ENCODE measurements around the gene CLBA1.

DNA sequence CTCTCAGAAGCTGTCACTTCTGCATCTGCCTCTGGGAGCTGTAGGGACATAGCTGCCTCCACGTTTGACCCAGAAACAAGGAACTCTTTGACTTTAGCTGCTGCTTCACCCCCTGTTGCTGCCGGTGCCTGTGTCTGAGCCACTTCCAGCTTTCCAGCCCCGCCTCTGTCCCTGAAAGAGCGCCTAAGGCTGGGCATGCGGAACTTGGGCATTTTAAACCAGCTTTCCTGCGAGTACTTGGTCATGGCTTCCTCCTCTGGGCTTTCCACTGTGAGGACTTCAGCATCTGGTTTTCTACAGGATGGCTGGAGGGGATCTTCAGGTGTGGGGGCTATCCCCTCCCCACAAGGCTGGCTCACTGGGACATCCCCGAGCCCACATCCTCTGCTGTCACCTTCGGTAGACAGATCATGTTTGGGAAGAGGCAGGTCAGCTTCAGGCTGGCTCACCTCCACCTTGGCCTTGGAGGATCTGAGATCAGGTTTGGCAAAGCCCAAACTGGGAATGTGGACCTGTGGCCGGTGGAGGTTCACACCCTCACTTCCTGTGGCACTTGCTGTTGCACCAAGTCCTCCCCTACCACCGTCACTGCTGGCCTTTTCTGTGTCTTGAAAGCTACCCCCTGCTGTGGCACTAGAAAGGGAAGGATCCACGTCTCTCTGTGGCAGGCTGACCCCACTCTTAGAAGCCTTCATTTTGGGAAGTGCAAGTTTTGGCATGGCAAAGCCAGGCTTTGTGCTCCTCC, 45.8 kb upstream of the CLBA1 start:
- TF ChIP-seq, protein P1, sequence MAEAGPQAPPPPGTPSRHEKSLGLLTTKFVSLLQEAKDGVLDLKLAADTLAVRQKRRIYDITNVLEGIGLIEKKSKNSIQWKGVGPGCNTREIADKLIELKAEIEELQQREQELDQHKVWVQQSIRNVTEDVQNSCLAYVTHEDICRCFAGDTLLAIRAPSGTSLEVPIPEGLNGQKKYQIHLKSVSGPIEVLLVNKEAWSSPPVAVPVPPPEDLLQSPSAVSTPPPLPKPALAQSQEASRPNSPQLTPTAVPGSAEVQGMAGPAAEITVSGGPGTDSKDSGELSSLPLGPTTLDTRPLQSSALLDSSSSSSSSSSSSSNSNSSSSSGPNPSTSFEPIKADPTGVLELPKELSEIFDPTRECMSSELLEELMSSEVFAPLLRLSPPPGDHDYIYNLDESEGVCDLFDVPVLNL (CRISPR knock-in tag; IDR thresholded peaks at IDR 0.05; ENCODE audit: low read depth): no peak
- TF ChIP-seq, protein P2, sequence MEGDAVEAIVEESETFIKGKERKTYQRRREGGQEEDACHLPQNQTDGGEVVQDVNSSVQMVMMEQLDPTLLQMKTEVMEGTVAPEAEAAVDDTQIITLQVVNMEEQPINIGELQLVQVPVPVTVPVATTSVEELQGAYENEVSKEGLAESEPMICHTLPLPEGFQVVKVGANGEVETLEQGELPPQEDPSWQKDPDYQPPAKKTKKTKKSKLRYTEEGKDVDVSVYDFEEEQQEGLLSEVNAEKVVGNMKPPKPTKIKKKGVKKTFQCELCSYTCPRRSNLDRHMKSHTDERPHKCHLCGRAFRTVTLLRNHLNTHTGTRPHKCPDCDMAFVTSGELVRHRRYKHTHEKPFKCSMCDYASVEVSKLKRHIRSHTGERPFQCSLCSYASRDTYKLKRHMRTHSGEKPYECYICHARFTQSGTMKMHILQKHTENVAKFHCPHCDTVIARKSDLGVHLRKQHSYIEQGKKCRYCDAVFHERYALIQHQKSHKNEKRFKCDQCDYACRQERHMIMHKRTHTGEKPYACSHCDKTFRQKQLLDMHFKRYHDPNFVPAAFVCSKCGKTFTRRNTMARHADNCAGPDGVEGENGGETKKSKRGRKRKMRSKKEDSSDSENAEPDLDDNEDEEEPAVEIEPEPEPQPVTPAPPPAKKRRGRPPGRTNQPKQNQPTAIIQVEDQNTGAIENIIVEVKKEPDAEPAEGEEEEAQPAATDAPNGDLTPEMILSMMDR (IDR thresholded peaks at IDR 0.05 in 2 of 3, conservative IDR thresholded peaks at IDR 0.05 in 1 of 3; ENCODE audit: insufficient read depth in 2 of 3, low read depth in 1 of 3, low read length in 3 of 3): no peak
- TF ChIP-seq ZNF384 (IDR thresholded peaks at IDR 0.05; ENCODE audit: low read depth, low read length) (no peak), SMAD1 (IDR thresholded peaks at IDR 0.05; ENCODE audit: low read depth, low read length, partially characterized antibody) (no peak), ZNF121 (CRISPR knock-in tag; conservative IDR thresholded peaks at IDR 0.05) (no peak)
- TF ChIP-seq, protein P3, sequence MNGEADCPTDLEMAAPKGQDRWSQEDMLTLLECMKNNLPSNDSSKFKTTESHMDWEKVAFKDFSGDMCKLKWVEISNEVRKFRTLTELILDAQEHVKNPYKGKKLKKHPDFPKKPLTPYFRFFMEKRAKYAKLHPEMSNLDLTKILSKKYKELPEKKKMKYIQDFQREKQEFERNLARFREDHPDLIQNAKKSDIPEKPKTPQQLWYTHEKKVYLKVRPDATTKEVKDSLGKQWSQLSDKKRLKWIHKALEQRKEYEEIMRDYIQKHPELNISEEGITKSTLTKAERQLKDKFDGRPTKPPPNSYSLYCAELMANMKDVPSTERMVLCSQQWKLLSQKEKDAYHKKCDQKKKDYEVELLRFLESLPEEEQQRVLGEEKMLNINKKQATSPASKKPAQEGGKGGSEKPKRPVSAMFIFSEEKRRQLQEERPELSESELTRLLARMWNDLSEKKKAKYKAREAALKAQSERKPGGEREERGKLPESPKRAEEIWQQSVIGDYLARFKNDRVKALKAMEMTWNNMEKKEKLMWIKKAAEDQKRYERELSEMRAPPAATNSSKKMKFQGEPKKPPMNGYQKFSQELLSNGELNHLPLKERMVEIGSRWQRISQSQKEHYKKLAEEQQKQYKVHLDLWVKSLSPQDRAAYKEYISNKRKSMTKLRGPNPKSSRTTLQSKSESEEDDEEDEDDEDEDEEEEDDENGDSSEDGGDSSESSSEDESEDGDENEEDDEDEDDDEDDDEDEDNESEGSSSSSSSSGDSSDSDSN (IDR thresholded peaks at IDR 0.05; ENCODE audit: borderline replicate concordance in 1 of 2, low read depth in 2 of 2, low read length in 2 of 2): no peak

All from K562 (cell line).